ENCODE data around the gene TTLL11.

The TTLL11 gene

GRCh38 chr9:121844562-121844961 lies 248.5 kb downstream of the TTLL11 start:
- Histone ChIP-seq H3K4me3 (replicated peaks; ENCODE audit: low read depth, low read length) (no peak overlapping the region), H3K36me3 (ENCODE audit: control insufficient read depth, insufficient read depth, low read length) (no peaks in the 10 kb centered on the region), H3K27me3 (replicated peaks; ENCODE audit: control insufficient read depth, insufficient read depth, low read length) (no peaks in the 10 kb centered on the region)
- no peak for DNase-seq (ENCODE audit: extremely low read depth, insufficient read length)
- TF ChIP-seq CTCF (IDR thresholded peaks at IDR 0.05; ENCODE audit: insufficient read depth, low read length, poor library complexity, severe bottlenecking), result no peak

GRCh38 chr9:121844098-121844497 lies 249.0 kb downstream of the TTLL11 start:
- no peaks in the 10 kb centered on the region for H3K36me3 ChIP-seq (ENCODE audit: control insufficient read depth, insufficient read depth, low read length)
- no peak for TF ChIP-seq CTCF (IDR thresholded peaks at IDR 0.05; ENCODE audit: insufficient read depth, low read length, poor library complexity, severe bottlenecking)
- no peak for DNase-seq (ENCODE audit: extremely low read depth, insufficient read length)
- H3K4me3 ChIP-seq (replicated peaks; ENCODE audit: low read depth, low read length), result no peak overlapping the region
- no peaks in the 10 kb centered on the region for H3K27me3 ChIP-seq (replicated peaks; ENCODE audit: control insufficient read depth, insufficient read depth, low read length)

GRCh38 chr9:121842612-121842978 lies 250.5 kb downstream of the TTLL11 start:
- no peak for DNase-seq (ENCODE audit: extremely low read depth, insufficient read length)
- TF ChIP-seq CTCF (IDR thresholded peaks at IDR 0.05; ENCODE audit: insufficient read depth, low read length, poor library complexity, severe bottlenecking), result no peak
- no peaks in the 10 kb centered on the region for H3K36me3 ChIP-seq (ENCODE audit: control insufficient read depth, insufficient read depth, low read length)
- no peak overlapping the region for H3K4me3 ChIP-seq (replicated peaks; ENCODE audit: low read depth, low read length)
- H3K27me3 ChIP-seq (replicated peaks; ENCODE audit: control insufficient read depth, insufficient read depth, low read length), result no peaks in the 10 kb centered on the region

- H3K4me3 ChIP-seq (replicated peaks; ENCODE audit: low read depth, low read length), result no peak overlapping the region
- no peaks in the 10 kb centered on the region for H3K36me3 ChIP-seq (ENCODE audit: control insufficient read depth, insufficient read depth, low read length)
- DNase-seq (ENCODE audit: extremely low read depth, insufficient read length), result no peak
- peaks cover 2% of the 10 kb centered on the region; the same call in 1 of the 2 replicates for H3K27me3 ChIP-seq (replicated peaks; ENCODE audit: control insufficient read depth, insufficient read depth, low read length)
- TF ChIP-seq CTCF (IDR thresholded peaks at IDR 0.05; ENCODE audit: insufficient read depth, low read length, poor library complexity, severe bottlenecking), result no peak
Observed at GRCh38 chr9:121841771-121842611, 251.1 kb downstream of the TTLL11 start.

GRCh38 chr9:121840838-121841760 lies 252.0 kb downstream of the TTLL11 start:
- H3K27me3 ChIP-seq (replicated peaks; ENCODE audit: control insufficient read depth, insufficient read depth, low read length), result peaks cover 2% of the 10 kb centered on the region; the same call in 1 of the 2 replicates
- DNase-seq (ENCODE audit: extremely low read depth, insufficient read length), result no peak
- no peak overlapping the region for H3K4me3 ChIP-seq (replicated peaks; ENCODE audit: low read depth, low read length)
- TF ChIP-seq CTCF (IDR thresholded peaks at IDR 0.05; ENCODE audit: insufficient read depth, low read length, poor library complexity, severe bottlenecking), result no peak
- no peaks in the 10 kb centered on the region; the same call in 1 of the 2 replicates for H3K36me3 ChIP-seq (ENCODE audit: control insufficient read depth, insufficient read depth, low read length)
